GM18870 (cell line): Measurements from ENCODE around the gene PARP1.

Experiments used
- ATAC-seq: cut with Tn5 transposase; IDR thresholded peaks from one replicate; pipeline ENCODE4 v1.9.1; 2021; ENCODE audit warnings: moderate library complexity; ENCODE audit not compliant: unreplicated experiment

Gene PARP1

GRCh38 chr1:226384040-226384439 is 23.9 kb downstream of the PARP1 start:
- ATAC-seq = no peak

GRCh38 chr1:226382030-226382429 is 25.9 kb downstream of the PARP1 start:
- ATAC-seq = no peak

- ATAC-seq = no peak
These were observed 26.5 kb downstream of the PARP1 start for GRCh38 chr1:226381226-226381998.

GRCh38 chr1:226378071-226378470 is 29.8 kb downstream of the PARP1 start:
- ATAC-seq = no peak

GRCh38 chr1:226376300-226376699 is 31.6 kb downstream of the PARP1 start:
- ATAC-seq = no peak

- no peak for ATAC-seq
These were observed 34.5 kb downstream of the PARP1 start for GRCh38 chr1:226373376-226373775.

- no peak for ATAC-seq
These were observed 35.0 kb downstream of the PARP1 start for GRCh38 chr1:226372885-226373284.

GRCh38 chr1:226371866-226372490 is 35.9 kb downstream of the PARP1 start:
- ATAC-seq = no peak

GRCh38 chr1:226371027-226371694 is 36.7 kb downstream of the PARP1 start:
- no peak for ATAC-seq

GRCh38 chr1:226370144-226370923 is 37.6 kb downstream of the PARP1 start:
- ATAC-seq = peak; percentile 57

GRCh38 chr1:226369110-226369509 is 38.8 kb downstream of the PARP1 start:
- no peak for ATAC-seq

GRCh38 chr1:226366290-226366689 is 41.6 kb downstream of the PARP1 start:
- ATAC-seq = no peak

GRCh38 chr1:226365831-226366231 is 42.1 kb downstream of the PARP1 start:
- no peak for ATAC-seq

- ATAC-seq = no peak
These were observed 42.9 kb downstream of the PARP1 start for GRCh38 chr1:226364901-226365565.

GRCh38 chr1:226364514-226364899 is 43.4 kb downstream of the PARP1 start:
- no peak for ATAC-seq

GRCh38 chr1:226363801-226364513 is 43.9 kb downstream of the PARP1 start:
- ATAC-seq = no peak

- ATAC-seq = no peak
These were observed 44.9 kb downstream of the PARP1 start for GRCh38 chr1:226362891-226363447.

GRCh38 chr1:226362361-226362760 is 45.5 kb downstream of the PARP1 start:
- ATAC-seq = no peak

- ATAC-seq = peak; percentile 82
These were observed 47.7 kb downstream of the PARP1 start for GRCh38 chr1:226360106-226360746.
